NCI-H2227 treated with DMSO at 0.1 percent for 48 hours (cell line): ENCODE data around the gene MPL.

Experiments
- DNase-seq: peaks from one replicate; lab custom pipeline; 2025; lab: John Stamatoyannopoulos, UW

MPL gene

DNA sequence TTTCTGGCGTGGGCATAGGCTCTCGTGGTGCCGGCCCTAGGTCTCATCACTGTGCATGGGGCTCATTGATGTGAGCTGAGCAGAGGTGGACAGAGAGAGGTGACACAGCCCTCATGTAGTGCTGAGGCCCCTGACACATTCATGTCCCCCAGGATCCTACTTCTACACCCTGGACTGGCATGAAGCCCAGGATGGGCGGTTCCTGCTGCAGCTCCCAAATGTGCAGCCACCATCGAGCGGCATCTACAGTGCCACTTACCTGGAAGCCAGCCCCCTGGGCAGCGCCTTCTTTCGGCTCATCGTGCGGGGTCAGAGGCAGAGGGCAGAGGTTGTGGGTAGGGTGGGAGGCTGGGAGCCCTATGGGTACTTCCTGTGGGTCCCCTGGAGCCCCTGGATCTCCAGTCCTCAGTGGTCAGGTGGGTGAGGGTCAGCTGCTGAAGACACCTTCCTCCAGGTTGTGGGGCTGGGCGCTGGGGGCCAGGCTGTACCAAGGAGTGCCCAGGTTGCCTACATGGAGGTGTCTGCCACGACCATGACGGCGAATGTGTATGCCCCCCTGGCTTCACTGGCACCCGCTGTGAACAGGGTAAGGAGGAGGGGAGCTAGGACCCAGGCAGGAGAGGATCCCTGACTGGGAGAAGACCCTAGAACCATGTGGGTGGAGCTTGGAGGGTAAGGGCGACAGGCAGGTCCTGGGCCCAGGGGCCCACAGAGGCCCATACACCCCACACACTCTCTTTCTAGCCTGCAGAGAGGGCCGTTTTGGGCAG lies 30.7 kb upstream of the MPL start:
- no peak for DNase-seq

DNA sequence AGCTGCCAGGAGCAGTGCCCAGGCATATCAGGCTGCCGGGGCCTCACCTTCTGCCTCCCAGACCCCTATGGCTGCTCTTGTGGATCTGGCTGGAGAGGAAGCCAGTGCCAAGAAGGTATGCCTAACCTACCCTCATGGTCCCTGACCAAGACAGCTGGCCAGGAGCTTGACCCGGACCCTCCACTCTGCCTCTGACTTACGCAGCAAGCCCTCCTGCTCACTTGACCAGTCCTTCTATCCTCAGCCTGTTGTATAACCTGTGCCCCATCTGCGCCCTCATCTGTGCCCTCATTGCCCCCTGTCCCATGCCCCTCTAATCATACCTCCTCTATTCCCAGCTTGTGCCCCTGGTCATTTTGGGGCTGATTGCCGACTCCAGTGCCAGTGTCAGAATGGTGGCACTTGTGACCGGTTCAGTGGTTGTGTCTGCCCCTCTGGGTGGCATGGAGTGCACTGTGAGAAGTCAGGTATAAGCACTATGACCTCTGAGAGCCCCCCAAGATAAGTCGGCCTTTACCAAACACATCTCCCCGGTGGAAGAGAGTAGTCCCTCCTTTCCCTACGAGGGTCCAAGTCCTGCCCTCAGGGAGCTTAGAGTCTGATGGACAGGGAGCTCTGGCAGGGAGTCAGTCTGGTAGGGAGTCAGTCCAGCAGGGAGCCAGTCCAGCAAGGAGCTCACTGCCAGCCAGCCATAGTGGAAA lies 30.0 kb upstream of the MPL start:
- DNase-seq, result no peak

DNA sequence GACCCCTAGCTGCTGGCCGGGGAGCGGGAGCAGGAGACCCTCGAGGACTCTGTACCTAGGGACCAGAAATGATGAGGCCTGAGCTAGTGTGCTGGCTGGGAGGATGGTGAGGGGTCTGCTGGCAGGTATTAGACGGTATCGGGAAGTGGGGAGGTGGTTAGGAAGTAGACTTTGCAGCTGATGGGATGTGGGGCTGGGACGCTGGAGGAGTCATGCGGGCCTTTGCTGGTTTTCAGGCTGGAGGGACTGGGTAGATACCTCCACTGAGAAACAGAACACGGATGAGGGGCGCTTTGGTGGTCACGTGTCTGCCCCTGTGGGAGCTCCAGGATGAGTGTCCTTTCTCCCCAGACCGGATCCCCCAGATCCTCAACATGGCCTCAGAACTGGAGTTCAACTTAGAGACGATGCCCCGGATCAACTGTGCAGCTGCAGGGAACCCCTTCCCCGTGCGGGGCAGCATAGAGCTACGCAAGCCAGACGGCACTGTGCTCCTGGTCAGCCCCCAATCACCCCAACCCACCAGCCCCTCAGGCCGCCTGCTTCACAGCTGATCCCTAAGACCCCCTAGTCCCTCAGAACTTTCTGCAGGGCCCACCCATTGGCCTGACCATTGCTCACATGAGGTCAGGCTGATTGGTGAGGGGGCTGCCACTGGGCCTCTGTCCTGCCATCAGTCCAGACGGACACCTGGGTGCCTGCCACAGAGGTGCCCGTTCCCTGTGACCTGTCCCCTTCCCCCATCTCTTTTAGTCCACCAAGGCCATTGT lies 28.8 kb upstream of the MPL start:
- DNase-seq, result no peak

DNA sequence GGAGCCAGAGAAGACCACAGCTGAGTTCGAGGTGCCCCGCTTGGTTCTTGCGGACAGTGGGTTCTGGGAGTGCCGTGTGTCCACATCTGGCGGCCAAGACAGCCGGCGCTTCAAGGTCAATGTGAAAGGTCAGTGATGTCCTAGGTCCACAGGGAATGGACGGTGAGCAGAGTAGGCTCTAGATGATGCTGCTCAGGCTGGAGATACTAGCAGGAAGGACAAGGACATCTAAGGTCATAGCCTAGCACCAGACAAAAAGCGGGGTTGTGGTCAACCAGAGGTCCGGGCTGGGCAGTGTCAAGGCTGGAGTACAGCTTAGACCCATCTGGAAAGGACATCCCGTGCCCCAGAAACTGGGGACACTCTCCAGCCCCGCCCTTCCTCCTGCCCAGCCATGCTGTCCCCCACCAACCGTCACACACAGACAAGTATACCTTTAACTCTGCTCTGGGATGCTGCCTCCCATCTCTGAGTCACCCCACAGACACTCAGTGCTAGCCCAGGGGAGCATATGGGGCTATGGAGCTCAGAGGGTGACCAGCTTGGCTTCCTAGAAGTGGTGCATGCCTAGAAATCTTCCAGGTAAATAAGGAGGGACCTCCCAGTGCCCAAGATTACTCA lies 28.1 kb upstream of the MPL start:
- no peak for DNase-seq

DNA sequence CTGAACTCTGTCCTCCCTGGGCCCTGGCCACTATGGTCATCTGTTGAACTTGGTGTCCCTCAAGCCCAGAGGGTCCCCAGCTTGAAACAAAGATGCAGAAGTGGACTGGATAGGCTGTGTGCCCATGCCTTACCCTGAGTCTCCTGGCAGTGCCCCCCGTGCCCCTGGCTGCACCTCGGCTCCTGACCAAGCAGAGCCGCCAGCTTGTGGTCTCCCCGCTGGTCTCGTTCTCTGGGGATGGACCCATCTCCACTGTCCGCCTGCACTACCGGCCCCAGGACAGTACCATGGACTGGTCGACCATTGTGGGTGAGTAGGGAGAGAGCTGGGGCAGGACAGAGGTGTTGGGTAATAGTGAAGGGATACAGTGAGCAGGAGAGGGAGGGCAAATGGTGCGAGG lies 26.1 kb upstream of the MPL start:
- no peak for DNase-seq

DNA sequence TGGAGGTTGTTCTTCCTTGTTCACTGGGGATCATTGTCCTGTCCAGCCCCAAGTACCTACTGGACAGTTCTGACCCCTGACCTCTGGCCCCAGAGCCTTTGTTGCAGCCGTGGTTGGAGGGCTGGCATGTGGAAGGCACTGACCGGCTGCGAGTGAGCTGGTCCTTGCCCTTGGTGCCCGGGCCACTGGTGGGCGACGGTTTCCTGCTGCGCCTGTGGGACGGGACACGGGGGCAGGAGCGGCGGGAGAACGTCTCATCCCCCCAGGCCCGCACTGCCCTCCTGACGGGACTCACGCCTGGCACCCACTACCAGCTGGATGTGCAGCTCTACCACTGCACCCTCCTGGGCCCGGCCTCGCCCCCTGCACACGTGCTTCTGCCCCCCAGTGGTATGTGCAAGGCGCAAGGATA lies 25.4 kb upstream of the MPL start:
- no peak for DNase-seq

DNA sequence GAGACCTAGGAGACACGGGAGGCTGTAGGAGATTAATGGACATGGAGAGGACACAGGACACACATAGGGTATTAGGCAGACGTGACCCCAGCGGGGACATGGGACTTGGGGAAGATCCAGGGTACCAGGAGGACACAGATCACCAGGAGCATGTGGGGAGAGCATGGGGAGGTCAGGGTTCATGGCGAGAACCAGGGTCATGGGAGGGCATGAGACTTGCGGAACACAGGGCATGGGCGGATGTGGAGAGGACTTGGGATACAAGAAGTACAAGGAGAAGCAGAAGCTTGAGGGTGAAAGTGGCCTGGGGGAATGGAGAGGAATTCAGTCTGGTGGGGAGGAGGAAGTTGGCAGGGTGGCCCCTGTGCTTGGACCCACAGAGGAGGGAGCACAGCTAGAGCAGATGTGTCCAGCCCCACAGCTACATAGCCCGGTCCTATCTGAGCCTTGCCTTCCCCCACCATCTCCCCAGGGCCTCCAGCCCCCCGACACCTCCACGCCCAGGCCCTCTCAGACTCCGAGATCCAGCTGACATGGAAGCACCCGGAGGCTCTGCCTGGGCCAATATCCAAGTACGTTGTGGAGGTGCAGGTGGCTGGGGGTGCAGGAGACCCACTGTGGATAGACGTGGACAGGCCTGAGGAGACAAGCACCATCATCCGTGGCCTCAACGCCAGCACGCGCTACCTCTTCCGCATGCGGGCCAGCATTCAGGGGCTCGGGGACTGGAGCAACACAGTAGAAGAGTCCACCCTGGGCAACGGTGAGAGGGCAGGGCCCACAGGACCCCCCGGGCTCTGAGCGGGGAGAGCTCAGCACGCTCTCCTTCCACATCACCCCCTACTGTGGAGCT lies 24.7 kb upstream of the MPL start:
- DNase-seq, result no peak

DNA sequence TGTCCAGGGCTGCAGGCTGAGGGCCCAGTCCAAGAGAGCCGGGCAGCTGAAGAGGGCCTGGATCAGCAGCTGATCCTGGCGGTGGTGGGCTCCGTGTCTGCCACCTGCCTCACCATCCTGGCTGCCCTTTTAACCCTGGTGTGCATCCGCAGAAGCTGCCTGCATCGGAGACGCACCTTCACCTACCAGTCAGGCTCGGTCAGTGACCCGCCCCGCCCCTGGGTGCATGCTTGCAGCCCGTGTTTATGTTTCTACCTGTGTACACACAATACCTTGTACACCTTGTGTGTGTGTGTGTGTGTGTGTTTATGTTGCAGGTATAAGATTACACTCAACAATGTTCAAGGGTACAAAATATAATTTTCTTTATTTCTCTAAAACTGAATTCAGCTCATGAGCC lies 23.8 kb upstream of the MPL start:
- no peak for DNase-seq

DNA sequence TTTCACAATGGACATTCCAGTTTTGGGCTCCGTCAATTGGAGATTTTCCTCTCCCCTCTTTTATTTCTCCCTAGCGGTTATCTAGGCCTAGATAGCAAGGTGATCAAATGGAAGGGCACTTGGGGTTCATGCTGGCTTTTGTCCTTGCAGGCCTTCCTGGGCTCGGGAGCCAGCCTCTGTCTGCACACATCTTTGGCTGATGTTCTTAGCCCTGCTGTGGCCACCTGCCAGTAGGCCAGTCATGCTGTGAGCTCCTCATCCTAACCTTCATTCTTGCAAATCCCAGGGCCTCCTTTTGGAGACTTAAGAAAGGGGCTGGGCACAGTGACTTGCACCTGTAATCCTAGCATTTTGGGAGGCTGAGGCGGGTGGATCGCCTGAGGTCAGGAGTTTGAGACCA lies 23.4 kb upstream of the MPL start:
- DNase-seq, result no peak

DNA sequence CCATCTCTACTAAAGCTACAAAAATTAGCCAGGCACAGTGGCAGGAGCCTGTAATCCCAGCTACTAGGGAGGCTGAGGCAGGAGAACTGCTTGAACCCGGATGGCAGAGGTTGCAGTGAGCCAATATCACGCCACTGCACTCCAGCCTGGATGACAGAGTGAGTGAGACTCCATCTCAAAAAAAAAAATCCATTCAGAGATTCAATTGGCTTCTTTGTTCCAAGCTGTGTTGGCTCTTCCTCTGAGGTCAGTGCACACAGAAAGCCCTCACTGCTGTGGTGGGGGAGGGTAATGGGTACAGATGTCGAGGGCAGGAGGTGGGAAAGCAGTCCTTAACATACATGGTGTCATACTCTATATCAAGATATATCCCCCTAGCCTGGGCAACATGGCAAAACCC lies 22.1 kb upstream of the MPL start:
- DNase-seq, result no peak

DNA sequence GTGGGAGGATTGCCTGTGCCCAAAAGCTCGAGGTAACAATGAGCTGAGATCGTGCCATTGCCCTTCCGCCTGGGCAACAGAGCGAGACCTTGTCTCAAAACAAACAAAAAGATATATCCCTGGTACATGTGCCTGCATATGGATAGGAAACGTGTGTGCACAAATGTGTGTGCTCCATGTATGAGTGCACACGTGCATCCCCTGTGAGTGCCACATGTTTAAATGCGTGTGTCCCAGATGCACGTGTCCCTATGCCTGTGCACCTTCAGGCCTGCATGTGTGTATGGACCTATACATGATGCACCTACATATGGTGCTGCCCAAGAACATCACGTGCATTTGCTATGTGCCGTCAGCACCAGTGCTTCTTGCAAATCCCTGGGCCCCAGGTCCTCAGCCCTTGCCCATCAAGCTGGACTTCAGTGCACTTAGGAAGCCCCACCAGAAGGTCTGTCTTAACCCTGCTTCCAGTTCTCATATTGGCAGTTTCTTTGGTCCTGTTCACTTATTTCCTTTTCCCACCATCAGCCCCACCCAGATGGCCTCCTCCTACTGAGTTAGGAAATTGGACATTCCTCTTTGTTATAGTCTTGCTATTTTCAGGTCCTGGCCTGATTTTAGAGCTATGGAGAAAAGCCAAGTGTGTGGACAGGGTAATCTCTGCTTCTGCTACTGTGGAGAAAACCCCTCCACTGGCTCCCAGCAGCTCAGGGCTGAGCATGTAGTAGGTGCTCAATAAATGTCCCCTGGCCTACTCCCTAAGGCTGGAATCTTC lies 21.5 kb upstream of the MPL start:
- DNase-seq, result no peak

DNA sequence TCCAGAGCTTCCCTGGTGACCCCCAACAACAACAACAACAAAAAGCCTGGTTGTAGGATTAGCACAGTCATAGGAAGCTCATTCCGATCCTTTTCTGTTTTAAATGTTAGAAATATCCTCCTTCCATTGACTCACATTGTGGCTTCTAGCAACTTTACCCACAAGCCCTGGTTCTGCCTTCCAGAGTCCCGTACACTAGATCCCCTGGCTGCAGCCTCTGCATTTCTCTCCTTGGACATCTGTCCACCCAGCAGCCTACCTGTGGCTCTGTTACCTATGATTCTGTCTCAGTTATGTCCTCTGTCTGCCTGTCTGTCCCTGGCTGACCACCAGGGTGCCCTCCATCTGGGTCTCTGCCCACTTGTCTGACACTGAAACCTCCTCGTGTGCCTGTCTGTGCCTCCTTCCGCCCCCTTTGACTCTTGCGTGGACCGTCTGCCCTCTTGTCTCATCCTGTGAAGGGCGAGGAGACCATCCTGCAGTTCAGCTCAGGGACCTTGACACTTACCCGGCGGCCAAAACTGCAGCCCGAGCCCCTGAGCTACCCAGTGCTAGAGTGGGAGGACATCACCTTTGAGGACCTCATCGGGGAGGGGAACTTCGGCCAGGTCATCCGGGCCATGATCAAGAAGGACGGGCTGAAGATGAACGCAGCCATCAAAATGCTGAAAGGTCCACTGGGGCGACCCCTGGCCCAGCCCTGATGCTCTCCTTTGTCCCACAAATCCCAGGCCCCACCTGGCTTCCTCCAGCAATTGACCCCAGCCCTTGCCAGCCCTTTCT lies 20.7 kb upstream of the MPL start:
- DNase-seq, result no peak

DNA sequence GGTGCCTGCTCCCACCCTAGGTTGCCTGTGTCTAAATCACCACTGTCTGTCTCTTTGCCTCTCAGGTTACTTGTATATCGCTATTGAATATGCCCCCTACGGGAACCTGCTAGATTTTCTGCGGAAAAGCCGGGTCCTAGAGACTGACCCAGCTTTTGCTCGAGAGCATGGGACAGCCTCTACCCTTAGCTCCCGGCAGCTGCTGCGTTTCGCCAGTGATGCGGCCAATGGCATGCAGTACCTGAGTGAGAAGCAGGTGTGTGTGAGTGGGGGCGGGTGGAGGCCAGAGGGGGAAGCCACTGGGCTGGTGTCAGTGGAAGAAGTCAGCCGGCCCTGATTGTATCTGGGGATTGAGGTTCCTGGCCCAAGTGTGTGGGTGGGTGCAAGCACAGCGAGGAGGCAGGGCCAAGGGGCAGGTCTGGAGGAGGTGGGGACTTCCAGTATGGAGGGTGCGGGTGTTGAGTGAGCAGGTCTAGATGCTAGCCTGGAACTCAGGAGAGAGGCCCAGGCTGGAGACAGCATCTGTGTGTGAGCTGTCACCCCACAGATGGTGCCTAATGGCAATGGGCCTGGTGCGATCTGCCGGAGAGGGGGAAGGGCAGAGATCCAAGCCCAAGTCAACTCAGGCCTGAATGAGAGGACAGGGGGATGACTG lies 19.7 kb upstream of the MPL start:
- no peak for DNase-seq

DNA sequence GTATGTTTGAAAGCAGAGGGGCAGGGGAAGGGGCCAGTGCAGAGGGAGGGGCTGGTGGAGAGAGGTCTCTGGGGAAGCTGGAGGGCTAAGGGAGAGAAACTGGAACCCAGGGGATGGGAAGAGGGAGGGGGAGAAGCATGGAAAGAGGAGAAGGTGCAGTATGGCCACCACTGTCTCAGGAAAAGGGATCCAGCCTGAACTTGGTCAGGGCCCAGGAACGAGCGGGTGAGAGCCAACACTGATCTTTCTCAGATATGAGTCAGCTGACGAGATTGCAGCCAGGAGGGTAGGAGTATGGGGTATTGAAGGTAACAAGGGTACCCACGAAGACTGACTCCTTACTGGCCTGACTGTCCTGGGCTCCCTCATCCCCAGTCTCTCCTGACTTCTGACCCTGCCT lies 18.8 kb upstream of the MPL start:
- DNase-seq, result no peak

DNA sequence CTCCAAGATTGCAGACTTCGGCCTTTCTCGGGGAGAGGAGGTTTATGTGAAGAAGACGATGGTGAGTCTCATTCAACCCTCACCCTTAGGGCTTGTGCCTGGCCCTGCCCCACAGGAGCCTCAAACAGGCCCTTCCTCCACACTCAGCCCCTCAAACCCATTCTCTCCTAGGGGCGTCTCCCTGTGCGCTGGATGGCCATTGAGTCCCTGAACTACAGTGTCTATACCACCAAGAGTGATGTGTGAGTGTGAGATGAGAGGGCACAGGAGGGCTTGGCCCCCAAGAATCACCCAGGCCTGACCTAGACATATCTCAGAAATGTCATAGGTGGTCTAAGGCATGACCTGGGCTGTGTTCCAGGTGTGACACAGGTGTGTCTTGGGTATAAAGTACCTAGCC lies 18.3 kb upstream of the MPL start:
- DNase-seq, result no peak

DNA sequence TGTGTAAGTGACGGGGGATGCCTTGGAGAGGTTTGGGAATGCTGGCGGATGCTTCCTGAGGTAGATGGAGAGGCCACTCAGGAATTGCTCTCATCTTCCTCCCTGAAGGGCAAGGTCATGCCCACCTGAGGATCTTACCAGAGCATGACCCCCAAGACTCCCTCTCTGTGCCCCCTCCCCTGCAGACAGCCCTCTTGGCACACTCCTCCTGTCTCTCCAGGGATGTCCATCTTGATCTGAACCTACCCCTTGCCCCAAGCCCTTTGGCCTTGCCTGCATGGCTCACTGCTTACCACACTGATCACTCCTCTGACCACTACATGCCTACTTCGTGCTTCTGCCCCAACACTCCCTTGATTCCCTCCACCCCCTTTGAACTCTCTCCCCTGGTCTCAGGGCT lies 17.9 kb upstream of the MPL start:
- no peak for DNase-seq

DNA sequence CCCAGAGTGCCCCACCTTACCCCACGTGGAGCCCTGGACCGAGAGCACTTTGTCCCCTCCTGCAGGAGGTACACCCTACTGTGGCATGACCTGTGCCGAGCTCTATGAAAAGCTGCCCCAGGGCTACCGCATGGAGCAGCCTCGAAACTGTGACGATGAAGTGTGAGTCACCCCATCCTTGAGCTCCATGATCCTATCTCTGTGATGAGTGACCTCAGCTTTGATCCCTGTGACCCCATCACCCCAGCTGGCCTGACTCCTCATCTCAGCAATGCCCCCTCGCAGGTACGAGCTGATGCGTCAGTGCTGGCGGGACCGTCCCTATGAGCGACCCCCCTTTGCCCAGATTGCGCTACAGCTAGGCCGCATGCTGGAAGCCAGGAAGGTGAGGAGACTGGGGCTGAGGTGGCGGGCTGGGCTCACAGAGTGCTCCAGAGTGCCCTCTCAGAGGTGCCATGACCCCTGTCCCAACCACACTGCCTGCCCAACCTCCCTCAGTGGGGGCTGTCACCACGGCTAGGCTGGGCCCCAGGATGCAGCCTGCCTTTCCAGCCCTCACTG lies 16.2 kb upstream of the MPL start:
- no peak for DNase-seq

DNA sequence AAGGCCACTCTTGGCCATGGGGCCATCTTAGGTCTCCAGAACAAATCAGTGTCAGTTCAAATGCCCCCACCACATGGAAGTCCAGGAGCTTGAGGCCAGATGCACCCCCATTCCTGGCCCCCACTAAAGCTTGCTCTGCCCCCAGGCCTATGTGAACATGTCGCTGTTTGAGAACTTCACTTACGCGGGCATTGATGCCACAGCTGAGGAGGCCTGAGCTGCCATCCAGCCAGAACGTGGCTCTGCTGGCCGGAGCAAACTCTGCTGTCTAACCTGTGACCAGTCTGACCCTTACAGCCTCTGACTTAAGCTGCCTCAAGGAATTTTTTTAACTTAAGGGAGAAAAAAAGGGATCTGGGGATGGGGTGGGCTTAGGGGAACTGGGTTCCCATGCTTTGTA lies 15.1 kb upstream of the MPL start:
- no peak for DNase-seq

DNA sequence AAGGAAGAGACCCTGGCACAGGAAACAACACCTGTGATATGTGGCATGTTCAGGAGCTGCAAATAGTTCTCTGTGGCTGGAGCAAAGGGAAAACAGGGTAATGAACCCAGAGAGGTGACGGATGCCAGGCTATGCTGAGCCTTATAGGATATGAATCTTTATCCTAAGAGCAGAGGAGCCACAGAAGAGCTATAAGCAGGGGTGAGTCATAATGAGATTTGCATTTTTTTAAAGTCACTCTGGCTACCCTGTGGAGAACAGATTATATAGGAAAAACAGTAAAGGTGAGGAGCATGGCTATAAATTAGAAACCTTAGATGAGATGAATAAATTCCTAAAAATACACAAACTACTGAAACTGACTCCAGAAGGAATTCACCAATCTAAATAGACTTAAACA lies 12.8 kb upstream of the MPL start:
- DNase-seq, result no peak
